ENCODE data around the gene DCLK2.

DCLK2 gene

GRCh38 chr4:150264595-150265161 is 186.4 kb downstream of the DCLK2 start:
- DNase-seq (ENCODE audit: low read depth in 2 of 2) = no peak

GRCh38 chr4:150265806-150266205 is 187.6 kb downstream of the DCLK2 start:
- DNase-seq (ENCODE audit: low read depth in 2 of 2) = no peak

DNA sequence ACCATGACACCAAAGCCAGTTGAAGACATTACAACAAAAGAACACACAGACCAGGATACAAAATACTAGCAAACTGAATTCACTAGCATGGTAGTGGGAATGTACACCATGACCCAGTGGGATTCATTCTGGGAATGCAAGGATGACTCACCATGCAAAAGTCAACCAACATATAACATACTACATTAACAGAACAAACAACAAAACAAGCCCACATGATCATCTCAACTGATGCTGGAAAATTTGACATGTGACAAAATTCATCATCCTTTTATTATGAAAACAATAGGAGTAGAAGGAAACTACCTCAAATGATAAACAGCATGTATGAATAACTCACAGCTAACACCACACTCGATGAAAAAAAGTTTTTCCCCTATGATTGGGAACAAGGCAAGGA is 190.2 kb downstream of the DCLK2 start:
- no peak for DNase-seq (ENCODE audit: low read depth in 2 of 2)

DNA sequence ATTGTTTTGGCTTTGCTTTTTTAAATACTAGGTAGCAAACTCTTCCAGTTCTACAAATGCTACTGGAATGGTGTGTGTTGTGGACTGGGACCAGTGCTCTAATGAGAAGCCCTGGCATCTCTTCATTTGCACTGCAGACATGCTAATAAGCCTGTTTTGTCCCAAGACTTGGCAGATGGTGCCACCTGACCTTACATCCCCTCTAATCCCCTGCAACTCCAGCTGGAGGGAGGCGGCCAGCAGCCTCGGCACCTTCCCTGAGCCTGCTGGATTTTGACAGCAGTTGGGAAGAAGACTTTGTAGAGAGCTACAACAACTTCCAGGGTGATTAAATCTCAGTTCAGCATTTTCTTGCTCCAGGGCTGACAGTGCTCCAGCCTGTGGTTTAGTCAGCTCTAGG is 200.0 kb downstream of the DCLK2 start:
- DNase-seq (ENCODE audit: low read depth in 2 of 2) = no peak

DNA sequence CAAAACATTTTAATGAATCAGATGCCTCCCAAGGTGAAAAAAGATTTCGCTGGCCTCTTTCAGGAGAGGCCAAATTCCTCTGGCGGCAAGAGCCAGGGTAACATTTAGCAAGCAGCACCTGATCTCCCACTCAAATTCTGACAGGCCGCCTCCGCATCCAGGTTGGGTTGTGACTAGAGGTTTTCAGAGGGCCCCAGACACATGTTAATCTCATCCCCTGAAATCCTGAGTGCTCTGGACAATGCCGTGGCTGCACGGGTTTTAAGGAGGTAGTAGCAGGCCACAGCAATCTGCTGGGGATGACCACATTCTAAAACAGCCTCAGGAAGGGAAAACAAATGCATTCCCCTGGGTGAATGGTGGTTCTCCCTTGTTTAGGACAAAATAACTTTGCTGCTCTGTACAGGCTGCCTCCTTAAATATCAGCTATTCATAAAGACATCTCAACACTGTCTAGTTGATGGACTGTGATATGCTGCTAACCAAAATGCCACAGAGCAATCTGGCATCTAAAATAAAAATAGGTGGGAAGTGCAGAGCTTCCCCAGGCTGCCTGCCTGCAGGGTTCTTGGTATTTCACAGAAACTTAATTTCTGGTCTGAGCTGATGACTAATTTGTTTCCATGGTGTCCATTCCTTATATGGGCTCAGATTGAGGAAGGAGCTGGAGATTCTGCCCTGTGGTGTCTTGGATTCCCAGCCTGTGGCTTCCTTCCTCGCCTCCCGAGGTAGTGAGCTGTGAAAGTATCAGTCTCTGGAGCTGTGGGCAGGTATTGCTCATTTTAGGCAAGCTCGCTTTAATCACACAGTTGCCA is 202.0 kb downstream of the DCLK2 start:
- DNase-seq (ENCODE audit: low read depth in 2 of 2) = no peak

GRCh38 chr4:150280975-150281374 is 202.7 kb downstream of the DCLK2 start:
- DNase-seq (ENCODE audit: low read depth in 2 of 2) = no peak

GRCh38 chr4:150283689-150284088 is 205.4 kb downstream of the DCLK2 start:
- no peak for DNase-seq (ENCODE audit: low read depth in 2 of 2)

GRCh38 chr4:150286656-150287055 is 208.4 kb downstream of the DCLK2 start:
- no peak for DNase-seq (ENCODE audit: low read depth in 2 of 2)

GRCh38 chr4:150289198-150289597 is 211.0 kb downstream of the DCLK2 start:
- no peak for DNase-seq (ENCODE audit: low read depth in 2 of 2)

DNA sequence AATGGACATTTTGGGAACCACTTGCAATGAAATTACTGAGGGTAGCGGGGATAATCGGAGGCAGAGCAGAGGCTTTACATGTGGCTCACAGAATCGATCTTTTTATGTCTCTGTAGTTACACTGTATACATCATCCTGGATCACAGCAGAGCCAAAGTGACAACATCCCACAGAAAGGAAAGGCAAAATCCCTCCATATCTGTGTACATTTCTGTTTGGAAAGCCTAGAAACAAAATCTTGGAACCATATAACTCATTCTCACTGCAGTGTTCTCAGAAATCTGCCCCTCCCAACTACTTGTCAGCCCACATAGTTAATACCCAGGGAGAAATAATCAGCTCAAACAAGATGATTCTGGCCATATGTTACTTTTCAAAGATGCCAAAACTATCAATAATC is 211.6 kb downstream of the DCLK2 start:
- DNase-seq (ENCODE audit: low read depth in 2 of 2) = no peak

DNA sequence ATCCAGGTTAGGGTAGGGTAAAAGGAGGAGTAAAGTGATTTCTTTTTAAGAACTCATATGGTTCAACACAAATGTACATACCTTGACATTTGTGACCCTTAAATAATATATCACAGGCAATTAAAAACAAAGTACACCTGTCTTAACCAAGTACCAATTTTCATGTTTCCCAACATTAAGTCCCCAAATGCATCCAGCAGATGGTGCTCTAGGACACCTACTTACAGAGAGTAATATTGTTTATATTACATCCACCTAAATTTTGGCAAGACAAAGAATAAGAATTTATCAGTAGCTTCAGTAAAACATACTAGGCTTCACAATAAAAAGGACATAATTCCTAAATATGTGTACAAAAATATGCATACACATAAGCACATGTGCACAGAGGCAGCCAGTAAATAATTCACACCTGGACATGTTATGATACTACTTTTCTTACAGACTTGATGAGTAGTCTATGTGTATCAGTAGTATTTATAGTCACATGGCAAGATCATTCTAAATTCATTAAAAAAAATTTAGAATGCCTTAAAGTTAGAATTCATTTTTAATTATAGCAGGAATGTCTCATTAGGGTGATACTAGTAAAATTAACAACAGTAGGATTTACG is 219.7 kb downstream of the DCLK2 start:
- no peak for DNase-seq (ENCODE audit: low read depth in 2 of 2)

- DNase-seq (ENCODE audit: low read depth in 2 of 2) = no peak
Measured at GRCh38 chr4:150299816-150300215, 221.6 kb downstream of the DCLK2 start.

DNA sequence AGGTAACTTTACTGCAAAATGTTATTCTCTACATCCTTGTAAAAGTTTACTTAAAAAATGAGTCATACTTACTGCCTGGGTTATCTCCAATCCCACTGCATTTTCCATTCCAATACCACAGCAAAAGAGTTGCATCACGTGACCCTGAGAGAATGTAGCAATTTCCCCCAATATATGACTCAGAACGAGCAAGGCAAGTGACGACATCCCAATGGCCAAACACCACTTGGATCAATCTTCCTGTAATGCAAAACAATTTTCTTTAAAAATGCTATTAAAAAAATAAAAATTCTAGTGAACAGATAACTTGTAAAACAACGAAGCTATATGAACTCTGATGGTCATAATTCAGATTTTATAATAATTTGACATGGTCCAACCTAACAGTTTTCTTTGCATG is 224.3 kb downstream of the DCLK2 start:
- peak in 1 of 2 donors; percentile 10 for DNase-seq (ENCODE audit: low read depth in 2 of 2)

DNA sequence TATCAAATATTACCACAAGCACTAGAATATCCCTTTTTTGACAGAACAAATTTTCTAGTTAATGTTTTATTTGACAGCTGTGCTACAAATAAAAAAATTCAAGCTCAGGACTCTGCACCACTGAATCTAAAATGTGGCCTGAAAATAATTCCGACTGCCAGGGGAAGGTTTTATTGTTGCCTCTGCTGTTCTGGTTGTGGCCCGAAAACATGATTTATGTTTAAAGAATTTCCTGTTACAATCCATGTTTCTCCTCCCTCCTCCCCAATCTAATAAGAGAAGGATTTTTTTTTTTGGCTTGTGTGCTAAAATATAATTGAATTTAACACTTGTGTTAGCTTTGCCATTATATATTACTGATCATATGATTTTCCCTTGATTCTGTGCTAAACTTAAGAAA is 227.8 kb downstream of the DCLK2 start:
- no peak for DNase-seq (ENCODE audit: low read depth in 2 of 2)

DNA sequence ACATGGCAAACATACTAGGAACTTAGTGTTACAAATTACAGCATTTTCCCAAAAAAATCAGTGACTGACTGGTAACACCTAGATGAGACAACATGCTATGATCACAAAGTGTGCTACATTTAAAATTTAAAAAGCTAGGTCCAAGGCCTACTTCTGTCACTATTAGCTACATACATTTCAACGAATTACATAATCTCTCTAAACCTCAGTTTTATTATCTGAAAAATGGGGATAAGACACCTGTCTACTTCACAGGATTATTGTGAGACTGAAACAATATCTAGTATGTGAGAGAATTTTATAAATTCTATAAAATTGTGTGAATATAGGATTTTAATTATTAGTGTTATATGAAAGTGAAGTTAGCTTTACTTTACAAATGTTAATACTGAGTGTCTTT is 228.5 kb downstream of the DCLK2 start:
- DNase-seq (ENCODE audit: low read depth in 2 of 2) = no peak
